HepG2 (cell line): Measurements from ENCODE around the gene INKA1. TPM values are rescaled to one million over a fixed set of nuclear protein-coding genes. Genes with fewer than 3 reads are reported as not detected.

ENCODE experiments used
- ATAC-seq: fragments of 200-7000 bp; cut with Tn5 transposase; 3 replicates; pipeline ENCODE4 v1.9.1; 2020; ENCODE audit warnings: mild to moderate bottlenecking, moderate library complexity
- BruUV-seq: library from RNA; stranded (reverse); fragments of 400-500 nt; replicated peaks from 2 replicates; lab custom pipeline; 2021; lab: Mats Ljungman, UMichigan
- CTCF ChIA-PET: fragments of 300-600 bp; formaldehyde crosslinking; extraction: SDS; loops from one replicate; lab custom pipeline; 2021; ENCODE audit warnings: low total read pairs, inconsistent platforms, low intra/inter-chr PET ratio; lab: Yijun Ruan, JAX
- POLR2A ChIA-PET: fragments of 350-600 bp; sonication (Branson Sonifier 250); formaldehyde crosslinking; loops from one replicate; lab custom pipeline; 2020; ENCODE audit warnings: antibody characterized with exemption, inconsistent platforms; lab: Yijun Ruan, JAX
- DNase-seq: peaks from one replicate; pipeline ENCODE4 v3.0.0-alpha.2; 2015; ENCODE audit warnings: low spot score
- FAIRE-seq: peaks from 3 replicates; lab custom pipeline; 2011; peaks lifted over from hg19 to GRCh38; lab: Jason Lieb, UNC
- H2AFZ ChIP-seq: one replicate; pipeline ENCODE4 v1.6.1; 2011; ENCODE audit warnings: low read length, inconsistent platforms
- H3K27ac ChIP-seq: fragments of 300-600 bp; 3 replicates; pipeline ENCODE4 v1.8.0; 2011; ENCODE audit warnings: mixed run types, mild to moderate bottlenecking, mixed read lengths, low read length, inconsistent platforms; ENCODE audit not compliant: insufficient read depth; ENCODE audit errors: extremely low read length
- H3K27me3 ChIP-seq, 2 experiments: fragments of 200-600 bp in 1 of 2; 2 replicates in 1 of 2; 3 replicates in 1 of 2; pipeline versions ENCODE4 v1.6.0 to v1.8.0; 2011; ENCODE audit warnings: low read length in 2 of 2, mild to moderate bottlenecking in 2 of 2, moderate library complexity in 2 of 2, inconsistent platforms in 1 of 2; ENCODE audit not compliant: insufficient read depth in 2 of 2, control insufficient read depth in 1 of 2
- H3K36me3 ChIP-seq, 2 experiments: fragments of 200-600 bp in 1 of 2; replicated peaks in 1 of 2; 2 replicates in 1 of 2; 3 replicates in 1 of 2; pipeline versions ENCODE4 v1.5.1 to v1.8.0; 2011; ENCODE audit warnings: low read length in 2 of 2, inconsistent platforms in 1 of 2; ENCODE audit not compliant: insufficient read depth in 2 of 2, control insufficient read depth in 1 of 2
- H3K4me1 ChIP-seq: 2 replicates; pipeline ENCODE4 v1.5.1; 2012; ENCODE audit warnings: low read length, inconsistent platforms; ENCODE audit not compliant: insufficient read depth
- H3K4me2 ChIP-seq: 2 replicates; pipeline ENCODE4 v1.6.0; 2011; ENCODE audit warnings: low read depth, low read length, inconsistent platforms
- H3K4me3 ChIP-seq, 3 experiments: fragments of 200-600 bp in 1 of 3; sonication (generic), shearing (Covaris generic) in 1 of 3; replicated peaks in 1 of 3; 2 replicates each; pipeline ENCODE4 v1.5.1; 2011 to 2016; ENCODE audit warnings: low read length in 3 of 3, inconsistent platforms in 2 of 3, low read depth in 2 of 3, mild to moderate bottlenecking in 2 of 3, control low read depth in 1 of 3, mixed read lengths in 1 of 3; ENCODE audit not compliant: insufficient read depth in 1 of 3
- H3K79me2 ChIP-seq: one replicate; pipeline ENCODE4 v1.6.1; 2011; ENCODE audit warnings: low read length, inconsistent platforms; ENCODE audit not compliant: insufficient read depth
- H3K9ac ChIP-seq: 2 replicates; pipeline ENCODE4 v1.6.0; 2011; ENCODE audit warnings: mild to moderate bottlenecking, low read depth, low read length, inconsistent platforms; ENCODE audit not compliant: insufficient read depth
- H3K9me3 ChIP-seq: 2 replicates; pipeline ENCODE4 v1.5.1; 2012; ENCODE audit warnings: mild to moderate bottlenecking, low read length
- H4K20me1 ChIP-seq: 2 replicates; pipeline ENCODE4 v1.6.0; 2011; ENCODE audit warnings: inconsistent platforms, mild to moderate bottlenecking, low read length, moderate library complexity; ENCODE audit not compliant: insufficient read depth
- MEIS1 ChIP-seq: sonication (generic); formaldehyde crosslinking; IDR thresholded peaks from 2 replicates; pipeline ENCODE4 v1.9.0; 2021; ENCODE audit warnings: mild to moderate bottlenecking, missing genetic modification reagents, moderate library complexity, borderline replicate concordance
- MXD4 ChIP-seq: IDR thresholded peaks from 2 replicates; pipeline ENCODE4 v1.6.1; 2016; ENCODE audit warnings: mild to moderate bottlenecking, missing biosample characterization, missing genetic modification reagents
- ZNF775 ChIP-seq: sonication (generic); formaldehyde crosslinking; IDR thresholded peaks from 2 replicates; pipeline ENCODE4 v1.4.0; 2020; ENCODE audit warnings: missing genetic modification reagents, mild to moderate bottlenecking, moderate library complexity, borderline replicate concordance
- WGBS: methylation state at CpG from one replicate; pipeline ENCODE4 v1.1.6; 2017; ENCODE audit warnings: low lambda C conversion rate; 5-methylcytosine and 5-hydroxymethylcytosine counted together
- in situ Hi-C: cut with HindIII; loops from 2 replicates; pipeline ENCODE4 v1.10.0; 2017; ENCODE audit warnings: low pct_unique_long_range_greater_than_20kb; ENCODE audit not compliant: extremely low pct_ligation_motif_present
- intact Hi-C: fragments of 100-400 bp; cut with micrococcal nuclease; formaldehyde crosslinking; loops from one replicate; pipeline ENCODE4 v1.10.0; 2022; ENCODE audit not compliant: unreplicated experiment
- polyA plus RNA-seq, 8 experiments: library from polyadenylated mRNA; depleted of rRNA in 3 of 8; stranded (reverse) in 7 of 8; unstranded in 1 of 8; fragments of >200 nt; fragmentation: Illumina TruSeq in 4 of 8; extraction: Trizol in 4 of 8; gene quantifications; 2 replicates each; pipeline versions ENCODE4 v1.2.1 to v1.2.3, GENCODE V29; 2011 to 2016; ENCODE audit warnings: low read depth in 4 of 8, missing spikeins in 1 of 8, mixed read lengths in 1 of 8; ENCODE audit not compliant: insufficient read depth in 1 of 8
- total RNA-seq, 5 experiments: library from RNA; depleted of rRNA; stranded (reverse); fragments of >200 nt; fragmentation: Illumina TruSeq; extraction: Trizol; gene quantifications; 2 replicates each; pipeline ENCODE4 v1.2.3, GENCODE V29; 2016; ENCODE audit warnings: low read depth in 1 of 5
- TF ChIP-seq, protein P1 (sequence below): sonication (generic); formaldehyde crosslinking; IDR thresholded peaks from 2 replicates; pipeline ENCODE4 v1.5.1; 2020; ENCODE audit warnings: missing genetic modification reagents, mild to moderate bottlenecking, borderline replicate concordance
- TF ChIP-seq, protein P2 (sequence below): sonication (generic); formaldehyde crosslinking; IDR thresholded peaks from 2 replicates; pipeline ENCODE4 v1.4.0; 2020; ENCODE audit warnings: mild to moderate bottlenecking, missing genetic modification reagents

INKA1 gene
- total and polyA plus RNA-seq, 2 of the 13 experiments (the other 11 are each of a cell fraction or from before 2014, with no cell fraction given), result 0.22 to 0.41 TPM

DNA sequence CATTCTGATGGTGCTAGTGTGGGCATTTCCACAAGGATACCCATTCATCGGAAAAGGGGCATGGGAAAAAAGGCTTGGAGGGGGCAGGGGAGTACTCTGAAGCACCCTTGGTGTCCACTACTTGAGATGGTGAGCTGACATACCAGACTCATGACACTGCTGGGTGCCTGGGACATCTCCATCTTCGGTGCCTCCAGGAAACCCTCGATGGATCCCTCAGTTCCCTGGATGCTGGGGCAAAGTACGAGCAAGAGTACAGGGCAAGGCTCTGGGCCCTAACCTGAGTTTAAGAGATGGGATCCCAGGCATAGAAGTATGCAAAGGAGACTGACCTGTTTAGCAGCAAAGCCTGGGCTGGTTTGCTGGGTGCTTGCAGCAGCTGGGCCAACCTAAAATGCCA, 11.5 kb upstream of the INKA1 start:
- CTCF ChIA-PET, result no interaction called here
- Histone ChIP-seq H2AFZ (no peak overlapping the region), H3K4me2 (no peak overlapping the region), H3K27me3 (no peaks in the 10 kb centered on the region), H3K9me3 (no peaks in the 10 kb centered on the region)
- no peak for DNase-seq
- BruUV-seq, result no TSS peak
- TF ChIP-seq MEIS1 (CRISPR knock-in tag) (no peak), MXD4 (no peak), ZNF775 (CRISPR knock-in tag) (no peak)
- TF ChIP-seq, protein P1, sequence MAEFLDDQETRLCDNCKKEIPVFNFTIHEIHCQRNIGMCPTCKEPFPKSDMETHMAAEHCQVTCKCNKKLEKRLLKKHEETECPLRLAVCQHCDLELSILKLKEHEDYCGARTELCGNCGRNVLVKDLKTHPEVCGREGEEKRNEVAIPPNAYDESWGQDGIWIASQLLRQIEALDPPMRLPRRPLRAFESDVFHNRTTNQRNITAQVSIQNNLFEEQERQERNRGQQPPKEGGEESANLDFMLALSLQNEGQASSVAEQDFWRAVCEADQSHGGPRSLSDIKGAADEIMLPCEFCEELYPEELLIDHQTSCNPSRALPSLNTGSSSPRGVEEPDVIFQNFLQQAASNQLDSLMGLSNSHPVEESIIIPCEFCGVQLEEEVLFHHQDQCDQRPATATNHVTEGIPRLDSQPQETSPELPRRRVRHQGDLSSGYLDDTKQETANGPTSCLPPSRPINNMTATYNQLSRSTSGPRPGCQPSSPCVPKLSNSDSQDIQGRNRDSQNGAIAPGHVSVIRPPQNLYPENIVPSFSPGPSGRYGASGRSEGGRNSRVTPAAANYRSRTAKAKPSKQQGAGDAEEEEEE, result no peak
- TF ChIP-seq, protein P2, sequence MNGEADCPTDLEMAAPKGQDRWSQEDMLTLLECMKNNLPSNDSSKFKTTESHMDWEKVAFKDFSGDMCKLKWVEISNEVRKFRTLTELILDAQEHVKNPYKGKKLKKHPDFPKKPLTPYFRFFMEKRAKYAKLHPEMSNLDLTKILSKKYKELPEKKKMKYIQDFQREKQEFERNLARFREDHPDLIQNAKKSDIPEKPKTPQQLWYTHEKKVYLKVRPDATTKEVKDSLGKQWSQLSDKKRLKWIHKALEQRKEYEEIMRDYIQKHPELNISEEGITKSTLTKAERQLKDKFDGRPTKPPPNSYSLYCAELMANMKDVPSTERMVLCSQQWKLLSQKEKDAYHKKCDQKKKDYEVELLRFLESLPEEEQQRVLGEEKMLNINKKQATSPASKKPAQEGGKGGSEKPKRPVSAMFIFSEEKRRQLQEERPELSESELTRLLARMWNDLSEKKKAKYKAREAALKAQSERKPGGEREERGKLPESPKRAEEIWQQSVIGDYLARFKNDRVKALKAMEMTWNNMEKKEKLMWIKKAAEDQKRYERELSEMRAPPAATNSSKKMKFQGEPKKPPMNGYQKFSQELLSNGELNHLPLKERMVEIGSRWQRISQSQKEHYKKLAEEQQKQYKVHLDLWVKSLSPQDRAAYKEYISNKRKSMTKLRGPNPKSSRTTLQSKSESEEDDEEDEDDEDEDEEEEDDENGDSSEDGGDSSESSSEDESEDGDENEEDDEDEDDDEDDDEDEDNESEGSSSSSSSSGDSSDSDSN (CRISPR knock-in tag), result no peak
- TF ChIP-seq, all 625 proteins: peak for 0
- in situ Hi-C loops (no loop called here), intact Hi-C loops (no loop called here)
- no peaks in the 10 kb centered on the region for H3K36me3 ChIP-seq
- FAIRE-seq, result no peak
- POLR2A ChIA-PET, result no interaction called here
- H3K4me3 ChIP-seq, result no peak overlapping the region
- ATAC-seq, result no peak
- H3K27ac ChIP-seq, result no peak overlapping the region
- no peak overlapping the region for H3K9ac ChIP-seq
- H4K20me1 ChIP-seq, result no peaks in the 10 kb centered on the region
- peaks cover 49% of the 10 kb centered on the region for H3K4me1 ChIP-seq
- H3K79me2 ChIP-seq, result no peaks in the 10 kb centered on the region
- whole genome bisulfite sequencing, result 79% methylated on average over 2 of the region's 4 CpGs
